Gastroesophageal sphincter (tissue), 4 donors: ENCODE results near the gene THUMPD2. TPM values are rescaled to one million over a fixed set of nuclear protein-coding genes. Genes with fewer than 3 reads are reported as not detected.

Experiments used
- ATAC-seq: fragments of 150-250 bp; one replicate; pipeline ENCODE4 v1.9.1; 2016; ENCODE audit warnings: mild to moderate bottlenecking, moderate library complexity
- H3K27ac ChIP-seq, 4 donors: fragments of 200-600 bp; sonication (generic) in 3 of 4; 1 replicate in 3 of 4; 2 replicates in 1 of 4; pipeline ENCODE4 v1.5.1; 2016 to 2019
- H3K27me3 ChIP-seq: fragments of 200-600 bp; sonication (generic); one replicate; pipeline ENCODE4 v1.5.1; 2019
- H3K36me3 ChIP-seq, 2 donors: fragments of 200-600 bp; sonication (generic); one replicate each; pipeline ENCODE4 v1.5.1; 2019; ENCODE audit warnings: control low read depth in 1 of 2
- H3K4me1 ChIP-seq, 3 donors: fragments of 200-600 bp; sonication (generic); 1 replicate in 2 of 3; 2 replicates in 1 of 3; pipeline ENCODE4 v1.5.1; 2016 to 2019; ENCODE audit warnings: control low read depth in 2 of 3
- H3K4me3 ChIP-seq, 2 donors: fragments of 200-600 bp; sonication (generic); one replicate each; pipeline ENCODE4 v1.5.1; 2019; ENCODE audit warnings: mild to moderate bottlenecking in 1 of 2, moderate library complexity in 1 of 2
- H3K9me3 ChIP-seq, 3 donors: fragments of 200-600 bp; sonication (generic); one replicate each; pipeline ENCODE4 v1.5.1; 2017 to 2019; ENCODE audit warnings: control low read depth in 2 of 3
- CTCF ChIP-seq, 4 experiments: fragments of 200-600 bp in 2 of 4; fragments of 450-650 bp in 2 of 4; sonication (generic) in 1 of 4; IDR thresholded peaks; one replicate each; pipeline ENCODE4 v1.5.1; 2017 to 2019; ENCODE audit warnings: antibody characterized with exemption in 4 of 4, mild to moderate bottlenecking in 2 of 4, moderate library complexity in 2 of 4
- EP300 ChIP-seq: sonication (generic); formaldehyde crosslinking; IDR thresholded peaks from one replicate; pipeline ENCODE4 v1.6.1; 2017; ENCODE audit warnings: antibody characterized with exemption, mild to moderate bottlenecking
- POLR2A ChIP-seq, 2 donors: fragments of 450-650 bp; IDR thresholded peaks; one replicate each; pipeline ENCODE4 v1.6.1; 2017; ENCODE audit warnings: antibody characterized with exemption in 2 of 2, mild to moderate bottlenecking in 2 of 2, moderate library complexity in 1 of 2
- POLR2AphosphoS5 ChIP-seq: sonication (generic); formaldehyde crosslinking; IDR thresholded peaks from one replicate; pipeline ENCODE4 v1.6.1; 2017; ENCODE audit warnings: antibody characterized with exemption
- WGBS, 2 donors: methylation state at CpG; one replicate each; pipeline ENCODE4 v1.1.5; 2018; ENCODE audit warnings: low coverage in 1 of 2; 5-methylcytosine and 5-hydroxymethylcytosine counted together
- total RNA-seq, 4 donors: library from RNA; depleted of rRNA; stranded (reverse); fragments of >200 nt; gene quantifications; one replicate each; pipeline ENCODE4 v1.1.0, GENCODE V29; 2016

THUMPD2 gene
- total RNA-seq, 4 donors from 2014 or later = 9.3 to 60.1 (median 13.6) TPM

DNA sequence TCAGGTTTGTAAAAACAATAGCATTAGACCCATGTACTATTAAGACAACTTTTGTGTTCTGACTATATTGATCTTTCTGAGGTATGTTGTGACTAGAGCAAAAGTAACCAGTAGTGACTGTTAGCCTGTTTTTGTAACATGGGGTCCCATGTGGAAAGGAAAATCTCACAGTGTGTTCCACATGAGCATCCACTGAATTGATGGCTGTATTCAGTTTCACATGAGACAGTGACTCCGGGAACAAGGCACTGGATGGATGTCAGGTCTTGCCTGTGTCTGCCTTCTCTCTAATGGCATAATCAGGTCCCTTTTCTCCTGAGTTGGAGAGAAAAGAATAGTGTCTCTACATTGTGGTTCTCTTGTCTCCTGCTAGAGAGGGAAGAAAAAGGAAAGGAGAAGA, 85.8 kb downstream of the THUMPD2 start:
- Histone ChIP-seq H3K4me1 (peaks cover 0 to 23% (median 2%) of the 10 kb centered on the region in 3 donors), H3K36me3 (no peaks in the 10 kb centered on the region), H3K27me3 (no peaks in the 10 kb centered on the region), H3K4me3 (no peak overlapping the region), H3K9me3 (peaks cover 0 to 17% (median 0%) of the 10 kb centered on the region in 3 donors), H3K27ac (no peak overlapping the region)
- no peak for TF ChIP-seq POLR2AphosphoS5
- TF ChIP-seq EP300 = no peak
- no peak for TF ChIP-seq POLR2A (IDR thresholded peaks at IDR 0.05)
- TF ChIP-seq CTCF (IDR thresholded peaks at IDR 0.05) = no peak
- WGBS, 2 donors = 86 to 100% methylated on average over 1 of the region's 1 CpG
- ATAC-seq = no peak

GRCh38 chr2:39689876-39690275, 89.2 kb downstream of the THUMPD2 start:
- TF ChIP-seq POLR2AphosphoS5 (no peak), POLR2A (IDR thresholded peaks at IDR 0.05) (no peak), CTCF (IDR thresholded peaks at IDR 0.05) (no peak), EP300 (no peak)
- Histone ChIP-seq H3K4me1 (no peaks in the 10 kb centered on the region), H3K27me3 (no peaks in the 10 kb centered on the region), H3K9me3 (peaks cover 0 to 17% (median 0%) of the 10 kb centered on the region in 3 donors), H3K4me3 (no peak overlapping the region), H3K36me3 (no peaks in the 10 kb centered on the region), H3K27ac (no peak overlapping the region)
- no peak for ATAC-seq
- WGBS, 2 donors = 86 to 88% methylated on average over 5 to 6 of the region's 6 CpGs

- Histone ChIP-seq H3K4me3 (no peak overlapping the region), H3K4me1 (no peaks in the 10 kb centered on the region), H3K27ac (no peak overlapping the region), H3K27me3 (no peaks in the 10 kb centered on the region), H3K36me3 (no peaks in the 10 kb centered on the region), H3K9me3 (peaks cover 0 to 17% (median 0%) of the 10 kb centered on the region in 3 donors)
- TF ChIP-seq CTCF (IDR thresholded peaks at IDR 0.05) (no peak), POLR2A (IDR thresholded peaks at IDR 0.05) (no peak), EP300 (no peak), POLR2AphosphoS5 (no peak)
- no peak for ATAC-seq
- 100% methylated on average over 1 of the region's 1 CpG for WGBS, 2 donors
Observed at GRCh38 chr2:39689272-39689841, 89.7 kb downstream of the THUMPD2 start.

GRCh38 chr2:39688181-39688580, 90.9 kb downstream of the THUMPD2 start:
- no peak overlapping the region for H3K27ac ChIP-seq
- no peaks in the 10 kb centered on the region for H3K4me1 ChIP-seq
- WGBS, 2 donors = 71 to 79% methylated on average over 2 of the region's 2 CpGs
- H3K36me3 ChIP-seq = no peaks in the 10 kb centered on the region
- no peaks in the 10 kb centered on the region for H3K27me3 ChIP-seq
- H3K9me3 ChIP-seq = peaks cover 0 to 17% (median 0%) of the 10 kb centered on the region in 3 donors
- TF ChIP-seq CTCF (IDR thresholded peaks at IDR 0.05) (no peak), POLR2AphosphoS5 (no peak), EP300 (no peak), POLR2A (IDR thresholded peaks at IDR 0.05) (no peak)
- no peak overlapping the region for H3K4me3 ChIP-seq
- no peak for ATAC-seq

DNA sequence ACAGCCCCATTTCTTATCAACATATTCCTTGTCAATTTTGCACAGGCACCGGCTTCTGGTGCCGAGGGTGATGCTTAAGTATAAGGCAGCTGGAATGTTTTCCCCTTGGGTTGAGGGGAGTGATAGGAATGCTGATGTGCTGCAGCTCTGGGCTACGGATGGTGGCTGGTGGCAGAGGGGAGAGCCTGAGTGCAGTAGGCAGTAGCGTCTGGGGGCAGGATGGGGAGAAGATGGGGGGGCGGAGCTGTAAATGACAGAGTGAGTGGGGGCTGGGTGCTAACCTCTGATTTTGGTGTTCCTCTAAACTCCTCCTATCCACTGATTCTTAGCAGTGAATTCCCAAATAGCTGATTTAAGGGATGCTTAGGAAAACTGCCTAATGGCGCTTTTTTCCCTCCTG, 92.6 kb downstream of the THUMPD2 start:
- no peaks in the 10 kb centered on the region for H3K27me3 ChIP-seq
- TF ChIP-seq EP300 = no peak
- WGBS, 2 donors = 82% methylated on average over 2 of the region's 6 CpGs; no CpG with 5 or more reads in 1 of the 2 donors

More for the DNA sequence above, 92.6 kb downstream of the THUMPD2 start:
- peaks cover 0 to 17% (median 0%) of the 10 kb centered on the region in 3 donors for H3K9me3 ChIP-seq
- no peaks in the 10 kb centered on the region for H3K4me1 ChIP-seq
- ATAC-seq = no peak
- no peak overlapping the region for H3K27ac ChIP-seq
- H3K4me3 ChIP-seq = no peak overlapping the region
- H3K36me3 ChIP-seq = no peaks in the 10 kb centered on the region

Other genes starting within 250 kb of the THUMPD2 start
- gene TMEM178A, start 113.3 kb downstream of the THUMPD2 start, total RNA-seq = 10 to 100 TPM in 1 of 4 donors, 1 to 10 TPM in 3; 3.4 to 14.6 (median 4.8) TPM